T-cell (primary cell): ENCODE results near the gene NRL. TPM values are rescaled to one million over a fixed set of nuclear protein-coding genes. Genes with fewer than 3 reads are reported as not detected.

Experiments
- ATAC-seq, 4 experiments: fragments of 200-7000 bp in 3 of 4; fragments of 150-1000 bp in 1 of 4; cut with Tn5 transposase; replicated peaks in 1 of 4; 1 replicate in 3 of 4; 2 replicates in 1 of 4; pipeline ENCODE4 v1.10.0; 2021; ENCODE audit warnings: moderate library complexity in 3 of 4, mild to moderate bottlenecking in 2 of 4, moderate number of reproducible peaks in 1 of 4
- CTCF ChIA-PET, 2 donors: fragments of 300-600 bp; sonication (Branson Sonifier 250); formaldehyde crosslinking; loops; one replicate each; lab custom pipeline; 2022; ENCODE audit warnings: antibody characterized with exemption in 2 of 2; lab: Charles Lee
- POLR2A ChIA-PET, 2 donors: fragments of 300-600 bp; sonication (Branson Sonifier 250); formaldehyde crosslinking; loops; one replicate each; lab custom pipeline; 2022; ENCODE audit warnings: antibody characterized with exemption in 2 of 2; lab: Charles Lee
- DNase-seq, 35 experiments: peaks; one replicate each; pipeline versions ENCODE4 v3.0.0 to v3.0.0-alpha.2; 2013 to 2023
- H3K27ac ChIP-seq: one replicate; pipeline ENCODE4 v1.5.1; 2013; ENCODE audit warnings: low read length
- H3K27me3 ChIP-seq, 2 experiments: replicated peaks in 1 of 2; 1 replicate in 1 of 2; 2 replicates in 1 of 2; pipeline versions ENCODE4 v1.6.1 to v1.7.0; 2013; ENCODE audit warnings: low read length in 1 of 2, mixed read lengths in 1 of 2; ENCODE audit not compliant: control insufficient read depth in 2 of 2, insufficient read depth in 2 of 2; ENCODE audit errors: extremely low read depth in 1 of 2
- H3K36me3 ChIP-seq, 2 donors: 1 replicate in 1 of 2; 2 replicates in 1 of 2; pipeline versions ENCODE4 v1.6.1 to v1.7.0; 2013; ENCODE audit warnings: low read length in 1 of 2; ENCODE audit not compliant: control insufficient read depth in 2 of 2, insufficient read depth in 1 of 2; ENCODE audit errors: extremely low read depth in 1 of 2
- H3K4me1 ChIP-seq, 2 experiments: 1 replicate in 1 of 2; 2 replicates in 1 of 2; pipeline versions ENCODE4 v1.6.1 to v1.7.0; 2013; ENCODE audit warnings: low read length in 2 of 2, mixed read lengths in 1 of 2; ENCODE audit not compliant: insufficient read depth in 2 of 2, control insufficient read depth in 1 of 2; ENCODE audit errors: extremely low read depth in 1 of 2
- H3K4me3 ChIP-seq, 2 donors: 1 replicate in 1 of 2; 2 replicates in 1 of 2; pipeline versions ENCODE4 v1.5.1 to v1.7.0; 2013; ENCODE audit warnings: mild to moderate bottlenecking in 2 of 2, low read length in 1 of 2, moderate library complexity in 1 of 2; ENCODE audit not compliant: control insufficient read depth in 1 of 2; ENCODE audit errors: extremely low read depth in 1 of 2
- H3K9me3 ChIP-seq: 2 replicates; pipeline ENCODE4 v1.7.0; 2013
- H3K27ac Mint-ChIP-seq, 2 donors: one replicate each; pipeline ENCODE4 v1.8.0; 2020 to 2021; ENCODE audit warnings: mild to moderate bottlenecking in 2 of 2, mixed read lengths in 2 of 2
- H3K27me3 Mint-ChIP-seq, 2 donors: one replicate each; pipeline ENCODE4 v1.8.0; 2021 to 2022; ENCODE audit warnings: mixed read lengths in 2 of 2
- H3K36me3 Mint-ChIP-seq: one replicate; pipeline ENCODE4 v1.8.0; 2021; ENCODE audit warnings: mixed read lengths
- H3K4me1 Mint-ChIP-seq, 3 donors: one replicate each; pipeline ENCODE4 v1.8.0; 2020 to 2022; ENCODE audit warnings: mixed read lengths in 3 of 3, mild to moderate bottlenecking in 1 of 3
- H3K4me3 Mint-ChIP-seq, 3 donors: one replicate each; pipeline ENCODE4 v1.8.0; 2020 to 2022; ENCODE audit warnings: mild to moderate bottlenecking in 3 of 3, mixed read lengths in 3 of 3, moderate library complexity in 3 of 3
- H3K9me3 Mint-ChIP-seq, 3 donors: one replicate each; pipeline ENCODE4 v1.8.0; 2020 to 2022; ENCODE audit warnings: mixed read lengths in 3 of 3
- WGBS: methylation state at CpG from one replicate; pipeline ENCODE4 v1.1.5; 2013; ENCODE audit warnings: missing lambda C conversion rate; ENCODE audit not compliant: insufficient coverage; 5-methylcytosine and 5-hydroxymethylcytosine counted together
- total RNA-seq, 35 experiments: library from RNA in 6 of 35; stranded (reverse) in 6 of 35; fragments of 120-200 nt in 1 of 35; gene quantifications; one replicate each; pipeline versions ENCODE4 v1.2.1 to v1.2.4 and lab custom pipeline; 2013 to 2026

NRL gene
- total RNA-seq, 5 donors from 2014 or later (not counting 1 experiment from before 2014, with no cell fraction given), result 1.9 to 3.7 (median 3.4) TPM

DNA sequence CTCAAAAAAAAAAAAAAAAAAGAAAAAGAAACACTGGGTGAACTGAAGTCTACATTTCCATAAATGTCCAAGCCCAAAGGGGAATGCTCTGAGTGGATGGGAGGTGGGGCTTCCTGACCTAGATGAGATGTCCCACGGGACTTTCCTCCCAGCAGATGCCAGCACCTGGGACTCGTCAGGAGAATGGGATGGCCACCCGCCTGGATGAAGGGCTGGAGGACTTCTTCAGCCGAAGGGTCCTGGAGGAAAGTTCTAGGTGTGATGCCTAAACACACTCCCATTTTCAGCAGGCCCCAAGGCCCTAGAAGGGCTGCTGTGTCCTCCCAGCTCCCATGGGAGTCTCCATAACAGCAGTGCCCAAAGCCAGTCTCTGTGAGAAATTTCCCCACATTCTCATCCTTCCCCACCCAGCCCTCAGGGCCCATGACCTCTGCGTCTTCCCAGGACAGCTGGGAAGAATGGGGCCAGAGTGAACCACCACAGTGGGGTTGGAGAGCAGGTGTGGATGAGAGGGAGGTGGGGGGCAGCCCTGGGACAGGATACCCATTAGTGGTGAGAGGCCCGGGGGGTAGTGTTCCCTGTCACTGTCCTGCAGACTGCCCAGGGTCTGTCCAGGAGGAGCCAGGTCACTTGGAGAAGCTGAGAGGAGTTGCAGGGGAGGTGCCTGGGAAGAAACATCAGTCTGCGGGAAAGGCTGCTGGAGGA lies 50.5 kb downstream of the NRL start:
- no peak overlapping the region for H3K4me3 ChIP-seq
- Mint-ChIP-seq H3K4me3 (no peak overlapping the region), H3K36me3 (no peaks in the 10 kb centered on the region), H3K4me1 (no peaks in the 10 kb centered on the region), H3K9me3 (no peaks in the 10 kb centered on the region), H3K27me3 (no peaks in the 10 kb centered on the region), H3K27ac (no peak overlapping the region)
- DNase-seq, result no peak
- H3K4me1 ChIP-seq, result no peaks in the 10 kb centered on the region
- ChIA-PET CTCF (no interaction called here), POLR2A (interaction anchor here in 1 of 2 donors (0.7 kb wide), 1 partner anchor 32 kb away, joined by 6 read pairs; no protein-coding TSS in a partner anchor)
- peaks cover 0 to 26% of the 10 kb centered on the region in 2 experiments for H3K27me3 ChIP-seq
- no peak for ATAC-seq
- H3K27ac ChIP-seq, result no peak overlapping the region
- WGBS, result 95% methylated on average over 2 of the region's 7 CpGs
- no peaks in the 10 kb centered on the region for H3K36me3 ChIP-seq
- H3K9me3 ChIP-seq, result no peaks in the 10 kb centered on the region

DNA sequence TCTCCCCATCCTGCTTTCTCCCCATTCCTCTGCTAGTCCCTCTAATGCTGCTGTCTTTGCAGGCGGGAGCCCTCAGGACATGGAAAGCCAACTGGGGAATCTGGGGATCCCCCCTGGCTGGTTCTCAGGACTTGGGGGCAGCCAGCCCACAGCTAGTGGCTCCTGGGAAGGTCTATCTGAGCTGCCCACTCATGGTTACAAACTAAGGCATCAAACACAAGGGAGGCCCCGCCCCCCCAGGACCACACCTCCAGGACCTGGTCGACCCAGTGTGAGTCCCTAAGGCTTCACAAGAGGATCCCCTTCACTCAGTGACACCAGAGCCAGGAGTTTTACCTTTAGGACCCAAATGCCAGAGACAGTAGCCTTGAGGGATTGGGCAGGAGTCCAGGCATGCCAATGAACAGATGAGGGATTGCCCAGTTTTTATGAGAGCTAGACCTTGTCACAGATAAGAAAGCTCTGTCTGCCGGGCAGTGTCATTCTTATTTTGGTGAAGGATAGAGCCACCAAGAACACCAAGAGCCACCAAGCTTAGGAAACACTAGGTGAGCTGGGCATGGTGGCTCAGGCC lies 51.4 kb downstream of the NRL start:
- H3K9me3 ChIP-seq, result no peaks in the 10 kb centered on the region
- CTCF ChIA-PET, result no interaction called here
- no peaks in the 10 kb centered on the region for H3K36me3 ChIP-seq
- H3K27ac Mint-ChIP-seq, result no peak overlapping the region
- H3K27ac ChIP-seq, result no peak overlapping the region
- no peaks in the 10 kb centered on the region for H3K9me3 Mint-ChIP-seq
- H3K36me3 Mint-ChIP-seq, result no peaks in the 10 kb centered on the region
- ATAC-seq (no peak), DNase-seq (no peak)
- H3K4me3 ChIP-seq, result no peak overlapping the region
- H3K4me1 Mint-ChIP-seq, result no peaks in the 10 kb centered on the region
- WGBS, result 95% methylated on average over 2 of the region's 4 CpGs
- H3K27me3 Mint-ChIP-seq, result no peaks in the 10 kb centered on the region
- H3K4me3 Mint-ChIP-seq, result no peak overlapping the region
- H3K4me1 ChIP-seq, result no peaks in the 10 kb centered on the region
- peaks cover 0 to 18% of the 10 kb centered on the region in 2 experiments for H3K27me3 ChIP-seq
- POLR2A ChIA-PET, result interaction anchor here in 1 of 2 donors (0.7 kb wide), 1 partner anchor 31 kb away, joined by 6 read pairs; no protein-coding TSS in a partner anchor

DNA sequence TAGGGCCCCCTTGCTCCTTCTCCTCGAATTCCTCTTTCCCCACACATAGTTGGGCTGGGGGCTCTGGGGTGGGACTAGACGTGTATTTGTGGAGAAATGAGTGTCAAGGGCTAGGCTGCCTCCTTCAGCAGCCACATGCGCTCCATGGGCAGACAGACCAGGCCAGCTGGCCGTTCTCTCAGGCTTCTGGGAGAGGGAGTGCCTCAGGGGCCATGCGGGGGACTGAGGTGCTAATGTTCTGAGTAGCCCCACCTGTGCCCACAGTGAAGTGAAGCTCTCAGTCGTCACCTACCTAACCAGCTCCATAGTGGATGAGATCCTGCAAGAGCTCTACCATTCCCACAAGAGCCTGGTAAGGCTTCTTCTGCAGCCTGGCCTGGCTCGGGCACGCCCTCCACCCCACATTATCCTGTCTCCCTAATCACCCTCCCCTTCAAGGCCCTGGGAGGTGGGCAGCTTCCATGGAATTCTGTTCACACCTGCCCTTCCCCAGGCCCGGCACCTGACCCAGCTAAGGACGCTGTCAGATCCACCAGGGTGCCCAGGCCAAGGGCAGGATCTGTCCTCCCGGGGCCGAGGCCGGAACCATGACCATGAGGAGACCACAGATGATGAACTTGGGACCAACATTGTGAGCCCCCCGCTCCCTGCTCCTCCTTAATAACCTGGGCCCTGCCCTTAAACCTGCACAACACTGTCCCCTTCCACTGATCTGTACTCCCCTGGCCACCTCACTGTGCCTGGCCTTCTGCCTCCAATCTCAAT lies 52.4 kb downstream of the NRL start:
- ATAC-seq, result no peak
- Histone ChIP-seq H3K27ac (no peak overlapping the region), H3K4me1 (no peaks in the 10 kb centered on the region), H3K27me3 (peaks cover 0 to 13% of the 10 kb centered on the region in 2 experiments), H3K36me3 (no peaks in the 10 kb centered on the region), H3K4me3 (no peak overlapping the region), H3K9me3 (no peaks in the 10 kb centered on the region)
- H3K27ac Mint-ChIP-seq, result no peak overlapping the region
- DNase-seq, result no peak
- H3K4me1 Mint-ChIP-seq, result no peaks in the 10 kb centered on the region
- CTCF ChIA-PET, result interaction anchor here in 1 of 2 donors (0.5 kb wide), 1 partner anchor 29 kb away, joined by 3 read pairs; no protein-coding TSS in a partner anchor
- POLR2A ChIA-PET, result no interaction called here
- no peaks in the 10 kb centered on the region for H3K9me3 Mint-ChIP-seq
- 87% methylated on average over 11 of the region's 14 CpGs for WGBS
- H3K4me3 Mint-ChIP-seq, result no peak overlapping the region
- H3K27me3 Mint-ChIP-seq, result no peaks in the 10 kb centered on the region
- no peaks in the 10 kb centered on the region for H3K36me3 Mint-ChIP-seq

DNA sequence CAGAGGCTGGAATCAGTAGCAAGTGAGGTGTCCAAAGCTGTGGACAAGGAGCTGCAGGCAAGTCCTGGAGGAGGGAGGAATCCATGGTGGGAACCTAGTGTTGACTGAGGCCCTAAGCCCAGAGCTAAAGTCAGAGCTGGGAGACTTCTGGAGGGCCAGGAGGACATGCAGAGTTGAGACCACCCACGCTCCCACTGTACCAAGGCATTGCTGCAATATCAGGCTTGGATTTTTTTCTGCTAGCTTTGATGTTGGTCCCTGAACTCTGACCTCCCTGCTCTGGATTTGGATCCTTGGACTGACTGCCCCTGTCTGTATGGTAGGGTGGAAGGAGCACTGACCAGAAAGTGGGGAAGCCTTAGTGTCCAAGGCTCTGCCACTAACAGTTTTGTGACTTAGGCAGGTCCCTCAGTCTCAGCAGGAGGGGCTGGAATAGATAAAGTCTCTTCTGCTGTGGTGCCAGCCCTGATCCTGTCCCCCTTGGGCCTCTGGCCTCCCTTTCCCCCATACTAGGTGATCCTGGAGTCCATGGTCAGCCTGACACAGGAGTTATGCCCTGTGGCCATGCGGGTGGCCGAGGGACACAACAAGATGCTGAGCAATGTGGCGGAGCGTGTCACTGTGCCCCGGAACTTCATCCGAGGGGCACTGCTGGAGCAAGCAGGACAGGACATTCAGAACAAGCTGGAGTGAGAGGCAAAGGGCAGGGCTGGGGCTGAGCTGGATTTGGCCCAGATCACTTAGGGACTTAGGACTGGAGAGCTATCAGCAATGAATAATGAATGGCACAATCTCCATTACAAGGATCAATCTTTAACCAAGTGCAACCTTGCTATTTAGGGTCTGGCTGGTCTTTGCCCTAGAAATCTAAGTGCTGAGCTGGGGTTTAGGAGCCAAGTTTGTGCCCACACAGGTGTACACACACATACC lies 53.5 kb downstream of the NRL start:
- Histone ChIP-seq H3K4me3 (no peak overlapping the region), H3K9me3 (no peaks in the 10 kb centered on the region), H3K27ac (no peak overlapping the region), H3K27me3 (peaks cover 0 to 11% of the 10 kb centered on the region in 2 experiments), H3K4me1 (no peaks in the 10 kb centered on the region), H3K36me3 (no peaks in the 10 kb centered on the region)
- POLR2A ChIA-PET, result no interaction called here
- no peak for DNase-seq
- Mint-ChIP-seq H3K4me1 (no peaks in the 10 kb centered on the region), H3K27ac (no peak overlapping the region), H3K4me3 (no peak overlapping the region), H3K27me3 (no peaks in the 10 kb centered on the region), H3K9me3 (no peaks in the 10 kb centered on the region), H3K36me3 (no peaks in the 10 kb centered on the region)
- CTCF ChIA-PET, result no interaction called here
- no peak for ATAC-seq
- 92% methylated on average over 4 of the region's 7 CpGs for WGBS

DNA sequence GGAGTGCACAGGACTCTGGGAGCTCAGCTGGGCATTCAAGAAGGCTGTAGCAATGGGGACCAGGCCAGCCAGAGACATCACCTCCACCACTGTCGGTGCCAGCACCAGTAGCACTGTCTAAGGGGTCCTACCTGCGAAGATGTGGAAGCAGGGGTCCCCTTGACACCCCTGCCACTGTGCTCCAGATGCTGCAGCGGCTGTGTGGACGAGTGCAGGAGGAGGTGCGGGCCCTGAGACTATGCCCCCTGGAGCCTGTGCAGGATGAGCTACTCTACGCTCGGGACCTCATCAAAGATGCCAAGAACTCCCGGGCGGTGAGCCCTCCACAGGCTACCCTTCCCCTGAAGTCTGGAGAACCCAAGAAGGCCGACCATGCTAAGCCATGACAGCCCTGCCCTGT lies 54.3 kb downstream of the NRL start:
- DNase-seq (no peak), ATAC-seq (no peak)
- Histone ChIP-seq H3K36me3 (no peaks in the 10 kb centered on the region), H3K27ac (no peak overlapping the region), H3K4me3 (no peak overlapping the region), H3K9me3 (no peaks in the 10 kb centered on the region), H3K27me3 (peaks cover 0 to 16% of the 10 kb centered on the region in 2 experiments), H3K4me1 (no peaks in the 10 kb centered on the region)
- no peaks in the 10 kb centered on the region for H3K9me3 Mint-ChIP-seq
- H3K4me1 Mint-ChIP-seq, result no peaks in the 10 kb centered on the region
- ChIA-PET POLR2A (no interaction called here), CTCF (no interaction called here)
- WGBS, result 73% methylated on average over 5 of the region's 10 CpGs
- no peaks in the 10 kb centered on the region for H3K36me3 Mint-ChIP-seq
- no peaks in the 10 kb centered on the region for H3K27me3 Mint-ChIP-seq
- no peak overlapping the region for H3K27ac Mint-ChIP-seq
- H3K4me3 Mint-ChIP-seq, result no peak overlapping the region
